ENCODE data around the gene VPS37D. TPM values are rescaled to one million over a fixed set of nuclear protein-coding genes. Genes with fewer than 3 reads are reported as not detected.

The VPS37D gene
- polyA plus RNA-seq, 1 of the 3 experiments (the other 2 are of a cell fraction) = 7.4 TPM

GRCh38 chr7:73646785-73647724, 20.6 kb upstream of the VPS37D start:
- ChIA-PET POLR2A (no interaction called here), CTCF (interaction anchor here (0.8 to 6.4 kb wide), 6 partner anchors 17 to 219 kb away, joined by 4 to 55 read pairs (median 8); partner anchors contain the start of gene VPS37D)
- Histone ChIP-seq H3F3A (replicated peaks; ENCODE audit: insufficient read depth) (peaks cover 4% of the 10 kb centered on the region), H3K4me1 (ENCODE audit: control insufficient read depth in 1 of 2, insufficient read depth in 2 of 2, low read depth in 1 of 2, low read length in 1 of 2) (peaks cover 0 to 2% of the 10 kb centered on the region in 2 experiments; a peak in 1 of 4 replicates), H3K9me2 (no peaks in the 10 kb centered on the region), H3K9me3 (no peaks in the 10 kb centered on the region), H3K36me3 (replicated peaks in 1 of 2; ENCODE audit: control insufficient read depth in 1 of 2, insufficient read depth in 2 of 2, low read length in 1 of 2) (no peaks in the 10 kb centered on the region), H3K9ac (no peak overlapping the region), H3K4me2 (peak overlapping the region; percentile 91; the same call in 1 of the 2 replicates), H3K4me3 (ENCODE audit: low read depth in 2 of 2, low read length in 1 of 2) (peak overlapping the region; percentile 40 to 41; a peak in 2 of 4 replicates), H3K27me3 (ENCODE audit: insufficient read depth) (peaks cover 89% of the 10 kb centered on the region), H3K79me2 (ENCODE audit: insufficient read depth) (no peaks in the 10 kb centered on the region), H4K20me1 (ENCODE audit: insufficient read depth) (no peaks in the 10 kb centered on the region), H2AFZ (ENCODE audit: low read depth) (no peak overlapping the region), H3K27ac (ENCODE audit: low read depth in 2 of 2, low read length in 1 of 2) (no peak overlapping the region)
- DNase-seq = no peak
- 53% methylated on average over 10 of the region's 16 CpGs for WGBS (ENCODE audit: low lambda C conversion rate)
- TF ChIP-seq EZH2phosphoT487 (IDR thresholded peaks at IDR 0.05; ENCODE audit: borderline replicate concordance, low read depth) = no peak
- no peak for TF ChIP-seq IRF3 (IDR thresholded peaks at IDR 0.05; ENCODE audit: low read depth, low read length)
- TF ChIP-seq GATA2 (CRISPR knock-in tag; IDR thresholded peaks at IDR 0.05) = no peak
- TF ChIP-seq FOXM1 (IDR thresholded peaks at IDR 0.05; ENCODE audit: low read depth) = no peak
- no peak for TF ChIP-seq RXRA (IDR thresholded peaks at IDR 0.05; ENCODE audit: borderline replicate concordance, low read depth)
- TF ChIP-seq MAX (IDR thresholded peaks at IDR 0.05; ENCODE audit: low read depth) = no peak
- no peak for TF ChIP-seq SIN3A (IDR thresholded peaks at IDR 0.05; ENCODE audit: borderline replicate concordance, low read depth, low read length)
- no peak for TF ChIP-seq USF1 (IDR thresholded peaks at IDR 0.05; ENCODE audit: borderline replicate concordance, low read depth)
- no peak for TF ChIP-seq RCOR1 (IDR thresholded peaks at IDR 0.05; ENCODE audit: low read length)

GRCh38 chr7:73647725-73648592, 19.7 kb upstream of the VPS37D start:
- POLR2A ChIA-PET = no interaction called here
- Histone ChIP-seq H3K4me2 (peak overlapping the region; percentile 91), H3K9ac (0 out of 2 replicates have a peak overlapping the region, but pooled peaks have one; percentile 5), H4K20me1 (ENCODE audit: insufficient read depth) (no peaks in the 10 kb centered on the region), H3K36me3 (replicated peaks in 1 of 2; ENCODE audit: control insufficient read depth in 1 of 2, insufficient read depth in 2 of 2, low read length in 1 of 2) (no peaks in the 10 kb centered on the region), H2AFZ (ENCODE audit: low read depth) (peak overlapping the region; percentile 69; the same call in 1 of the 2 replicates), H3K9me2 (no peaks in the 10 kb centered on the region), H3K79me2 (ENCODE audit: insufficient read depth) (no peaks in the 10 kb centered on the region), H3F3A (replicated peaks; ENCODE audit: insufficient read depth) (peaks cover 9% of the 10 kb centered on the region), H3K27me3 (ENCODE audit: insufficient read depth) (peaks cover 93% of the 10 kb centered on the region), H3K27ac (ENCODE audit: low read depth in 2 of 2, low read length in 1 of 2) (no peak overlapping the region), H3K9me3 (no peaks in the 10 kb centered on the region), H3K4me3 (ENCODE audit: low read depth in 2 of 2, low read length in 1 of 2) (peak overlapping the region; percentile 40 to 41), H3K4me1 (ENCODE audit: control insufficient read depth in 1 of 2, insufficient read depth in 2 of 2, low read depth in 1 of 2, low read length in 1 of 2) (peaks cover 0 to 2% of the 10 kb centered on the region in 2 experiments; a peak in 1 of 4 replicates)
- WGBS (ENCODE audit: low lambda C conversion rate) = 3% methylated on average over 20 of the region's 62 CpGs
- DNase-seq = peak; percentile 87
- CTCF ChIA-PET = interaction anchor here (1.1 to 6.4 kb wide), 4 partner anchors 18 to 77 kb away, joined by 5 to 55 read pairs (median 14); partner anchors contain the start of gene VPS37D
- no peak for TF ChIP-seq ZBTB33 (IDR thresholded peaks at IDR 0.05; ENCODE audit: borderline replicate concordance, low read depth)
- TF ChIP-seq SMC3 (IDR thresholded peaks at IDR 0.05; ENCODE audit: low read depth, low read length) = peak; percentile 30; the same call in 1 of the 2 replicates
- peak; percentile 25 for TF ChIP-seq CTCF (IDR thresholded peaks at IDR 0.05)
- TF ChIP-seq MXI1 (IDR thresholded peaks at IDR 0.05; ENCODE audit: low read depth, low read length) = peak; percentile 64; the same call in 1 of the 2 replicates
- TF ChIP-seq NRF1 (IDR thresholded peaks at IDR 0.05; ENCODE audit: low read depth, low read length) = no peak
- TF ChIP-seq RAD21 (IDR thresholded peaks at IDR 0.05; ENCODE audit: low read length) = peak; percentile 15; the same call in 1 of the 2 replicates

All from SK-N-SH (cell line).